H1 (cell line): ENCODE measurements around the gene RNF141. TPM values are rescaled to one million over a fixed set of nuclear protein-coding genes. Genes with fewer than 3 reads are reported as not detected.

Experiments used
- EZH2 ChIP-seq: fragments of 200-600 bp; sonication (generic); IDR thresholded peaks from 2 replicates; pipeline ENCODE4 v1.7.1; 2012; ENCODE audit warnings: low read depth, mild to moderate bottlenecking, moderate library complexity, low read length, inconsistent platforms; ENCODE audit not compliant: severe bottlenecking
- HDAC6 ChIP-seq: IDR thresholded peaks from one replicate; pipeline ENCODE4 v1.7.1; 2012; ENCODE audit warnings: low read depth, mild to moderate bottlenecking, inconsistent platforms, low read length, moderate library complexity
- MAX ChIP-seq: IDR thresholded peaks from 2 replicates; pipeline ENCODE4 v1.6.1; 2012; ENCODE audit warnings: inconsistent platforms
- SIRT6 ChIP-seq: IDR thresholded peaks from one replicate; pipeline ENCODE4 v1.7.1; 2012; ENCODE audit warnings: low read length, inconsistent platforms
- SIX5 ChIP-seq: IDR thresholded peaks from 2 replicates; pipeline ENCODE4 v1.6.1; 2011; ENCODE audit warnings: mild to moderate bottlenecking, low read depth, low read length
- polyA plus RNA-seq, 7 experiments: library from polyadenylated mRNA; depleted of rRNA in 3 of 7; stranded (reverse) in 5 of 7; unstranded in 2 of 7; fragments of >200 nt in 5 of 7; fragments of 200-250 nt in 2 of 7; gene quantifications; 1 replicate in 5 of 7; 2 replicates in 1 of 7; 4 replicates in 1 of 7; pipeline versions ENCODE4 v1.2.1 to v1.2.3, GENCODE V29; 2011 to 2013; ENCODE audit warnings: missing spikeins in 2 of 7, mixed read lengths in 2 of 7
- total RNA-seq: library from RNA; stranded (reverse); fragmentation: NEBNext Ultra II Directional; extraction: Animal tissue kit (Norgen Biotek cat#: 25700); gene quantifications from 2 replicates; pipeline ENCODE4 v1.2.1, GENCODE V29; 2021
- TF ChIP-seq, protein P1 (sequence below), 3 experiments: IDR thresholded peaks; 1 replicate in 2 of 3; 2 replicates in 1 of 3; pipeline versions ENCODE4 v1.5.1 to v1.6.1; 2011; ENCODE audit warnings: low read length in 3 of 3, mild to moderate bottlenecking in 3 of 3, inconsistent platforms in 2 of 3, low read depth in 1 of 3, moderate library complexity in 1 of 3; ENCODE audit not compliant: insufficient read depth in 1 of 3; ENCODE audit errors: control extremely low read depth in 1 of 3

RNF141 gene
- total and polyA plus RNA-seq, 2 of the 8 experiments (the other 6 are each of a cell fraction or from before 2014, with no cell fraction given), result 8.5 to 22.8 TPM

- TF ChIP-seq EZH2 (no peak), MAX (no peak), SIRT6 (no peak), HDAC6 (no peak), SIX5 (no peak)
- TF ChIP-seq, protein P1, sequence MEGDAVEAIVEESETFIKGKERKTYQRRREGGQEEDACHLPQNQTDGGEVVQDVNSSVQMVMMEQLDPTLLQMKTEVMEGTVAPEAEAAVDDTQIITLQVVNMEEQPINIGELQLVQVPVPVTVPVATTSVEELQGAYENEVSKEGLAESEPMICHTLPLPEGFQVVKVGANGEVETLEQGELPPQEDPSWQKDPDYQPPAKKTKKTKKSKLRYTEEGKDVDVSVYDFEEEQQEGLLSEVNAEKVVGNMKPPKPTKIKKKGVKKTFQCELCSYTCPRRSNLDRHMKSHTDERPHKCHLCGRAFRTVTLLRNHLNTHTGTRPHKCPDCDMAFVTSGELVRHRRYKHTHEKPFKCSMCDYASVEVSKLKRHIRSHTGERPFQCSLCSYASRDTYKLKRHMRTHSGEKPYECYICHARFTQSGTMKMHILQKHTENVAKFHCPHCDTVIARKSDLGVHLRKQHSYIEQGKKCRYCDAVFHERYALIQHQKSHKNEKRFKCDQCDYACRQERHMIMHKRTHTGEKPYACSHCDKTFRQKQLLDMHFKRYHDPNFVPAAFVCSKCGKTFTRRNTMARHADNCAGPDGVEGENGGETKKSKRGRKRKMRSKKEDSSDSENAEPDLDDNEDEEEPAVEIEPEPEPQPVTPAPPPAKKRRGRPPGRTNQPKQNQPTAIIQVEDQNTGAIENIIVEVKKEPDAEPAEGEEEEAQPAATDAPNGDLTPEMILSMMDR (IDR thresholded peaks at IDR 0.05; ENCODE audit: control extremely low read depth in 1 of 3, insufficient read depth in 1 of 3, low read depth in 1 of 3, low read length in 3 of 3), result no peak
These were observed 40.0 kb downstream of the RNF141 start (continued) for GRCh38 chr11:10500757-10501684.
